Hippocampal formation (tissue), 2 donors: ENCODE results near the gene ANKRD33.
"Not testable (repeated sequence)": the region's sequence is repeated elsewhere in the genome, so short reads cannot be mapped to it uniquely, and the experiment has no call there.

Source experiments
- DNase-seq, 2 donors: peaks; one replicate each; lab custom pipeline; 2025; lab: John Stamatoyannopoulos, UW

The ANKRD33 gene

DNA sequence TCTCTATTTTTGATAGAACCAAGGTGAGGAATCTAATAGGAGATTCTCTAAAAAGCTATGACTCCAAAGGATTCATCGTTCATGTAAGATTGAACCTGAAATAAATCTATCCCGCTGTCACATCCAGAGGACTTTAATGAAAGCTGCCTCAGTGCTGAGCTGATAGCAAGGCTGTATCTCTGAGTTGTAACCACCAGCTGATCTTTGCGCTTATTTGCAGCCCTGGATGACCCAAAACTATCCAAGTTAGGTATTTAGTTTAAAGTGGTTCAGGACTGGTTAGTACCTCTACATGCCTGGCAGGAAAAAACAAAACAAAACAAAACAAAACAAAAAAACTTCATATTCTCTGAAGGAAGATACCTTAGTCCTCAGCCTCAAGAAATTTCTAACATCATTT lies 8.8 kb upstream of the ANKRD33 start:
- no peak for DNase-seq

DNA sequence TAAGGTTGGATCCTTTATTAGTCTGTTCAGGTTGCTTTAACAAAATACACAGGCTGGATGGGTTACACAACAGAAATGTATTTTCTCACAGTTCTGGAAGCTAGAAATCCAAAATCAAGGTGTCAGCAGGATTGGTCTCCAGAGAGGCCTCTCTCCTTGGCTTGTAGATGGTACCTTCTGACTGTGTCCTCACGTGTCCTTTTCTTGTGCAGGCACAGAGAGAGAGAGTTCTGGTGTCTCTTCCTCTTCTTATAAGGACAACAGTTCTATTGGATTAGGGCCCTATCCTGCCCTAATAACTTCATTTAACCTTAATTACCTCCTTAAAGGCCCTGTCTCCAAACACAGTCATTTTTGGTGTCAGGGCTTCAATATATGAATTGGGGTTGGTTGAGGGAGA lies 4.6 kb upstream of the ANKRD33 start:
- no peak for DNase-seq

DNA sequence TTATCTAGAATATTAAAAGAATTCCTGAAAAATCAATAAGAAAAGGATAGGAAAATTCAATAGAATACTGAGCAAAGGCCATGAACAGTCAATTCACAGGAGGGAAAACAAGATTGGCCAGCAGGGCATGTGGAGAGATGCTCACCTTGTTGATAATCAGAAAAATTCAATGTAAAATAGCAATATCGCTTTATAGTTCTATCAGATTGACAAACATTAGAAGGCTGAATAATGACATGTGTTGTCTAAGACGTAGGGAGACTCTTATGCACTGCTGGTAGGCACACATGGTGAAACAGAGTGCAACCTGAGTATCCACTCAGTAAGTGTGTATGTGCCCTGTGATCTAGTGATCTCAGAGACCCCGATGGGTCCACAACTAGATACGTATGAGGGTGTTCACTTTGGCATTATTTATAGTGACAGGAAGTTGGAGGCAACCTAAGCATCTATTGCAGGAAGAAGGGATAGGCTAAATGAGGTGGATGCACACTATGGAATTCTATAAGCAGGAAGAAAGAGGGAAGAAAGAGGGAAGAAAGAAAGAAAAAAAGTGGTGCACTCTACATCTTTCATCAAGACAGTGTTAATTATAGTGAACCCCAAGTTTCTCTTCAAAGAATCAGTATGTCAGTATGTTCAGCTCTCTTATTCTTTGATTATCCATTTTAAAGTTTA lies 3.8 kb upstream of the ANKRD33 start:
- no peak for DNase-seq

DNA sequence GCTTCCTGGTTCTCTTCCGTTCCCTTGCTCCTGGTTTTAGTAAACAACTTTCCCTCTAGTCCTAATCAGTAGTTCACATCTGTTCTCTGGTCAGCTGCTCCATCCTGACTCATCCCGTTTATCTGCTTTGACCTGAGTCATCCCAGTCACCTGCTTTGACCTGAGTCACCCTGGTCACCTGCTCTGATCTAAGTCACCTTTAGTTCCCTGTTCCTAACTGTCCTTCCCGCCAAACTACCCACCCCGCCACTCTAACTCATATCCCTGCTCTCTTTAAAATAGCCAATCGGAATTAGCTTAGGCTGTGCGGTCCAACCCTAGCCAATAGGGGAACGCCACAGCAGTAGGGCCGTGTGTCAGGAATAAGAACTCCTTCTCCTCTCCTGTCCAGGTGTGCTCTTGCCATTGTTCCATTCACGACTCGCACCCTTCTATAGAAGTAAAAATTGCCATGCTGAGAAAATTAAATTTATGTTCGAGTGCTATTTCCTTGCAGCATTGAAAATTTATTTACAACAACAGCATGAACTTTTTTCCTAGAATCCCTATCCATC lies 3.1 kb upstream of the ANKRD33 start:
- DNase-seq = no peak

DNA sequence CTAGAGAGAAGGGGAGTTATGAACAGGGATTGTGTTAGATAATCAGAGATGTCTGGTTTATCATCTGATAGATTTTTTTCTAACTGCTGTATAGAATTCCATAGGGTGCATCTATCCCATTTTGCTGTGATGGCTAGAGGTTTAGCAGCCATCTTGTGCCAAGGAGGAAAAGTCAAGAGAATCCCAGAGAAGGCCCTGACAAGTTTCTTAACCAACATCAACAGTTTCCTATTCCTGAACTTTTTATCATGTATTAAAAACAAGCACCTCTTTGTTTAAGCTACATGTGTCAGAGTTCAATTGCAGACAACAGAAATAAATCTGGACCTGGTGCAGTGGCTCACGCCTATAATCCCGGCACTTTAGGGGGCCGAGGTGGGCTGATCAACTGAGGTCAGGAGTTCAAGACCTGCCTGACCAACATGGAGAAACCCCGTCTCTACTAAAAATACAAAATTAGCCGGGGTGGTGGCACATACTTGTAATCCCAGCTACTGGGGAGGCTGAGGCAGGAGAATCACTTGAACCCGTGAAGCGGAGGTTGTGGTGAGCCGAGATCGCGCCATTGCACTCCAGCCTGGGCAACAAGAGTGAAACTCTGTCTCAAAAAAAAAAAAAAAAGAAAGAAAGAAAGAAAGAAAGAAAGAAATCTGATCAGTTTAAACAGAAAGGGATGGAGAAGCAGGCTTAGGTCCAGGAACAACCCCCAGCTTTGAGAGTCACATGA lies 2.4 kb upstream of the ANKRD33 start:
- DNase-seq = not testable (repeated sequence)

DNA sequence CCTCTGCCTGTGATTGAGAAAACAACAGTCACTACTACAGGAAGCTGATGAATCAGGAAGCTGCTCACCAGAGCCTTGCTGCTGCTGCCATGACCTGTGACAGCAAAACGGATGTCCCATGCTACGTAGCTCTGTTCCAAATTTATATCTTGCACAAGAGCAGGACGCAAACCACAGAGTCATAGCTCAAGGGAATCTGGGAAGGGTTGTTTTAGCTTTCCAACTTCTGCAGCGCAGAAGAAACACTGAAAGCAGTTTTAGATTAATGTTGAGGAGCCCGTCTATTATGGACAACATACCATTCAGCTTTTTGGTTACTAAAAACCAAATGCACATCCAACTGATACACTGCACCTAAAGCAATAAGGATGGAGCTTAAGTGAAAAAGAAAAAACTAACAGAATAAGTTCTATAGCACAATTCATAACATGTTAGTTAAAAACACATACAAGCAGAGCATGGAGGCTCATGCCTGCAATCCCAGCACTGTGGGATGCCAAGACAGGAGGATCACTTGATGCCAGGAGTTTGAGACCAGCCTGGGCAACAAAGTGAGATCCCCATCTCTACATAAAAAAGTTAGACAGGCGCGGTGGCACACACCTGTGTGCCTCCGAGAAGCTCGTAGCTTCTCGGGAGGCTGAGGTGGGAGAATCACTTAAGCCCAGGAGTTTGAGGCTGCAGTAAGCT lies 1.7 kb upstream of the ANKRD33 start:
- DNase-seq = peak; percentile 30 to 37

DNA sequence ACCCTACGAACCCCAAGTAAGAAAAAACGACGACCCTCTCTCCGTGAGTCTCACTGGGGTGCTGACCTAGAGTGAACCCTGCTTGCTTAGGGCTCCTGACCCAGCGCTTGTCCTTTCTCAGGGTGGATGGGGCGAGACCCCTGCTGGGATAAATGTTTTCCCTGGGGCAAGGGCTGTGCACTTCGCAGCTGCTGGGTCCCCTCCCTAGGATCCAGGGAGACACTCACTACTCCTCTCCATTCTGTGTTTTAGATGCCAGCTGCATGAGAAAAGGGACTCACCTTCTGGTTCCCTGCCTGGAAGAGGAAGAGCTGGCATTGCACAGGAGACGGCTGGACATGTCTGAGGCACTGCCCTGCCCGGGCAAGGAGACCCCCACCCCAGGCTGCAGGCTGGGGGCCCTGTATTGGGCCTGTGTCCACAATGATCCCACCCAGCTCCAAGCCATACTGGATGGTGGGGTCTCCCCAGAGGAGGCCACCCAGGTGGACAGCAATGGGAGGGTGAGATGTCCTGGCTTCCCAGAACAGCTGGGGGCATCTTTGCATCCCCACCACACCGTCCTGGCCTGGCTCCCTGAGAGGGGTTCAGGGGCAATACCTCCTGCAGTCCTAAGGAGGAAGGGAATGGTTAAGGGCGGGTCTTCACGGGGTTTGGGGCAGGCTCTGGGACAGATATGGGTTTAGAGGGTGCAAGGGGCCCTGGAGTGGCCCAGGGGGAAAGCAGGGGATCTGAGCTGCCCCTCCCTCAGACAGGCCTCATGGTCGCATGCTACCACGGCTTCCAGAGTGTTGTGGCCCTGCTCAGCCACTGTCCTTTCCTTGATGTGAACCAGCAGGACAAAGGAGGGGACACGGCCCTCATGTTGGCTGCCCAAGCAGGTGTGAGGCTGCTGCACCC lies 663 bp downstream of the ANKRD33 start:
- no peak for DNase-seq

DNA sequence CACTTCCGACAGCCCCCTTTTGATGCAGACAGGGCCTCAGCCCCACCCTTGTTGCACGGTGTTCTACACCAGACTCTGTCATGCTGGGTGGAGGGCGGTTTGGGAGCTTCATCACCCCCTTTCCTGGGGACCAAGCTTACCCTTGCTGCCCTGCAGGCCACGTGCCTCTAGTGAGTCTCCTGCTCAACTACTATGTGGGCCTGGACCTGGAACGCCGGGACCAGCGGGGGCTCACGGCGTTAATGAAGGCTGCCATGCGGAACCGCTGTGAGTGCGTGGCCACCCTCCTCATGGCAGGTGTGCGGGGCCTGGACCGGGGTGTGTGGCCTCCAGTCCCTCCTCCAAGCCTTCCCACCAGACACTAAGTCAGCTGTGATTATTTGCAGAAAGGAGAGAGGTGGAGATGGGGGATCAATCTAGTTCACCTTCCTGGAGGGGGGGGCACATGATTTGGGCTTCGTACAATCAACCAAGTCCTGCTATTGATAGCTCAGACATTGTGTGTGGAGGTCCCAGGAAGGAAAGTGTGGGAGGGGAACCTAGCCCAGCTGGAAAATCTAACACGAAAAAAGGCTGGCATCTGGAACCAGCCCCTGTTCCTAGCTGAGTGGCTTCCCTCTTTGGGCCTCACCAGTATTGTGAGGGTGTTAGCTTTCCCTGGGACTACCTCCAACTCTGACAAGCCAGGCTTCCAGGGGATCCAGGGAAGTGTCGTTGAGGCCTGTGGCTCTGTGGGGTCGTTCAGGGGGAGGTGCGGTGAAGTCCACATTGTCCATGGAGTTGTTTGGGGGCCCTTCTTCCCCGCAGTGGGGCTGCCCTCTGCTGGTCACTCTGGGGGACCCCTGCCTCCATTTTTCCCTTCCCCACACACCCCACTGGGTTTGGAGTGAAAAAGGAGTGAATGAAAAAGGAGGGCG lies 1.6 kb downstream of the ANKRD33 start:
- no peak for DNase-seq

DNA sequence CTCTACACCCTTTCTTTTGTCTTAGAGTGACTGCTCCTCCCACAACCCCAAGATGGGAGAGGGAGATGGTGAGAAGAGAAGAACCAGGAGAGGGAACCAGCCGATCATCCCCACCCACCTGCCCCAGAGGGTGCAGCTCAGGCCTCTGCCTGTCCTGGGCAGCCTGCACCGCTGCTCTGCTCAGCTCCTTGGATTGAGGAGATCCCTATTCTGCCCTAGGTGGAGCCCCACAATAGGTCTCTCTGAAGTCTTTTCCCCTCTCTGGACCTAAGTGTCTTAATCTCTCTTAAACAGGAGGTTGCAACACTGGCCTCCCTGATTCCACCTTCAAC lies 2.2 kb downstream of the ANKRD33 start:
- no peak for DNase-seq

DNA sequence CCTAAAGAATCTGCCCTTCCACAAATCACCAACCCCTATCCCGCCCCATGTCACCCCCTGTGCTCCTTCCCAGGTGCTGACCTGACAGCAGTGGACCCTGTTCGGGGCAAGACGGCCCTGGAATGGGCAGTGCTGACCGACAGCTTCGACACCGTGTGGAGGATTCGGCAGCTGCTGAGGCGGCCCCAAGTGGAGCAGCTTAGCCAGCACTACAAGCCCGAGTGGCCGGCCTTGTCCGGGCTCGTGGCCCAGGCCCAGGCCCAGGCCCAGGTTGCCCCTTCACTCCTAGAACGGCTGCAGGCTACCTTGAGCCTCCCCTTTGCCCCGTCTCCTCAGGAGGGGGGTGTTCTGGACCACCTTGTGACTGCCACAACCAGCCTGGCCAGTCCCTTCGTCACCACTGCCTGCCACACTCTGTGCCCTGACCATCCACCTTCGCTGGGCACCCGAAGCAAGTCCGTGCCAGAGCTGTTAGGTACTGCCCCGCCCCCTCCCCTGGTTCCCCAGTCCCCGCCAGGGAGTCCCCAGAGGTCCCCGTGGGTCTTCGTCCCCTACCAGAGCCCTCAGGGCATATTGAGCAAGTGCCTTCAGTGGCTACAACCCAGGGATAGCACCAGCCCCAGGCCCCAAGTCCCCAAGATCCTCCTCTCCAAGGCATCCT lies 2.7 kb downstream of the ANKRD33 start:
- DNase-seq = no peak

DNA sequence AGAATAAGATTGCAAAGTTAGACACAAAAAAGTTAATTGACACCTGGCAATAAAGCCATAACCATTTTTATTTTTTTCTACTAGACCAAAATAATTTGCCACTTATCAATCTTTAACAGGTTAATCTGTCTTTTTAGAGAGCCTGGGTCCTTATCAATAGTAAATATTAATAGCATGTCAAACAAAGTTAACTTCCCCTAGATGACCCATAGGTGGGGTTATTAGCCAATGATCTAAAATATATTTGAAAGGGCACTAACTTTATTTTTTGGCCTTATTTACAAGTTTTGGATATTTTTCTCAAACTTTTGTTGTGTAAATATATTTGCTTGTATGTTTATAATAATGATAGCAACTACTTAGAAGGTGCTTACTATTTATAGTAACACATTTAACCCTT lies 3.9 kb downstream of the ANKRD33 start:
- no peak for DNase-seq

DNA sequence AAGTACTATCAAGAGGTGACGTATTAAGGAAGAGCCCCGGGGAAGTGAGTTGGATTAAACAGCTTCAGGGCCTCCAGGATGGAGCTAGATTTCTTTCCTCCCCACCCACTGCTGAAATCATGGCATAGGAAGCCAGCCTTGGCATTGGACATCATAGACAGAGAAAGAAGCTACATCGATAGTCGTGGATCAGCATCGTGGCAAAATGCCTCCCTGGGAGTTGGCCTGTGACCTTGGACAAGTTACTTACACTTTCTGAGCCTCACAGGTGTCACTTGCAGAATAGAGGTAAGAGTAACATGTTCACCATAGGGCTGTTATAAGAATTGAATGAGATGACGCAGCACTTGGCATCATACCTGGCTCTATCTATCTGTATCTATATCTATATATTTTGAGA lies 5.9 kb downstream of the ANKRD33 start:
- no peak for DNase-seq

DNA sequence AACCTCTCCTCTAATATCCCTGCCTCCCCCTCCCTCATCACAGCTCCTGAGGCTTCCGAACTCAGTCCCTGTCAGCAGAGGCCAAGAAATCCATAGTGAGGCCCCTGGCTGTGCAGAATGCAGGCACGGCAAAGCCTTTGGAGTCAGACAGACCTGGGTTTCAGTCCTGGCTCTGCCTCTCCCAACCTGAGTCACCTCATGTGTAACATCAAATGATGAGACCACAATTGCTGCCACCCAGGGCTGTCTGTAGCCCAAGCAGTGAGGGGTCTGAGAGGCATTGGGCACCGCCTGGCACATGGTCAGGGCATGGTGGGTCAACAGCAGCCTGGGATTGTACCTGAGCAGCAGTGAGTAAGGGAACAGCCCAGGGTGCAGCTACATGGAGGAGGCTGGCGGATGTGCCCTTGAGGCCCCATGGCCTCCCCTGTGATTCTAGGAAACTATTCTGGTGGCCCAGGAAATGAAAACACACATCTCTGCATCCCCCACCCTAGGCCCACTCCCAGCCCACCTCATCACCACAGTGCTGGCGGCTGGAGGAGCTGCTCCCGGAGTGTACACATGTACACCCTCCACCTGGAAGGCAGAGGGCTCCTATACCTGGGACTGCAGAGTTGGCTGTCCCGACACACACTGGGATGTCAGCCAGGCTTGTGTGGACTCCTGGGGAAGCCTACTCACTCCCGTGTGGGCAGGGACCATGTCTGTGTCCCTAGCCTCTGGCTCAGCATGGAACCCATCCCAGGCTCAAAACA lies 7.7 kb downstream of the ANKRD33 start:
- DNase-seq = no peak

DNA sequence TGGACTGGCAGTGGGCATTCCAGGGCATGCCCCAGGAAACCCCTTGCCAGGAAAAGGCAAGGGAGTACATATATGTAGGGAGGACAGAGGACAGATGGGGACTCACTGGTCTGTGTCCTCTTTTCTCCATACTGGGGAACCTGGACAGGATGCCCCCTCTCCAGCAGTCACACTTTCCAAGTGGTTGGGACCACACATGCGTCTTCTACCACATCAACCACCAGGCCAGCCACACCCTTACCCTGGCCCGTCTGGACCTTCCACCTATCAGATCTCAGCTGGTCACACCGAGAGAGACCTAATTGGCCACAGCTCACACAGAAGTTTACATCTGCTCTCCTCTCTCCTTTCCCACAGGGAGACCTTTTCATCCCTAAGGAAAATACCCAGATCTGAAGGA lies 8.3 kb downstream of the ANKRD33 start:
- DNase-seq = no peak

DNA sequence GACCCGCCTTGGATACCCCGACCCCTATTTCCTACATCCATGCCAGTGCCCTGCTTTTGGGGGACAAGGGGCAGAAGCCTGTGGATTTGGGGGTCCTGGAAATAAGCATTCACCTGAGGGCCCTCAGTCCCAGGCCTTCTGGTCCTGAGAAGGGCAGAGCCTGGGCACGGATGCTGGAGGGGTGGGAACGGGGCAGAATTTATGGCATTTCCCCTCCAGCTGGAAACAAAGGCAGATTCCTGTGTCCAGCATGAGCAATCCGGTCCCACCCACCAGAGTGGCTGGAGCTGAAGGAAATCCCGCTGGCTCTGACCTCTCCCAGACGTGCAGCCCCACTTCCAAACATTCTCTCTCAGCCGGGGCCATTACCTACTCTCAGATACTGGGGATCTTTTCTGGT lies 9.3 kb downstream of the ANKRD33 start:
- no peak for DNase-seq

DNA sequence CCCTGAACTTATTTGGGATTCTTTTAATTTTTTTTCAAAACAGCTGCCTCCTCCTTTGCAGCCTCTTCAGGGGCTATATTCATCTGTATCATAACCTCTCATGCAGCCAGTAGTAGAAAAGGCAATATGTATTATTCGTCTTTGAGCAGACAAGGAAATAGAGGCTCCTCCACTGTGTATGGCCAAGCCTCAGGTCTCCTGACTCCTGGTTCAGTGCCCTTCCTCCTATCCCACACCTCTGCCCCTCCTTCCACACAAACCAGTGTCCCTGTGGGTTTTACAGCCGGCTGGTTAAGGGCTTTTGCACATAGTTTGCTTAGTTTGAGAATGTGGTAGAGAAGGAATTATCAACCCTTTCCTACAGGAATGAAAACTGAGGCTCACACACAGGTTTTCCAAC lies 10.6 kb downstream of the ANKRD33 start:
- no peak for DNase-seq

DNA sequence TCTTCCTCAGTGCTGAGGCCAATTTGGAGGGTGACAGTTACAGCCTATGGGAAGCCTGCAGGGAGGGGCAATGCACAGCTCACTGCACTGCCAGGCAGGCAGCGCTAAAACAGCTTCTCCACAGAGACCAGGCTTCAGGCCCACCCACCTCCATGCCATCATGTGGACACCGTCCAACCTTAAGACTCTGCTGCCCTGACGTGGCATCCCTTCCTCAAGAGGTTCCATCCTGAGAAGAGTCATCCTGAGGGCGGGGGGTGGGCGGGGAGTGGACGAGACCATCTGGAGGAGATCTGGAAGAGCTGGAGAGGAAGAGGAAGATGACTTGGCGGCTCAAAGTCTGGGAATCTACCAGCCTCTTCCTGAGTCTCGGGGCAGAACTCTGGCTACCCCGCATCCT lies 11.0 kb downstream of the ANKRD33 start:
- DNase-seq = no peak

DNA sequence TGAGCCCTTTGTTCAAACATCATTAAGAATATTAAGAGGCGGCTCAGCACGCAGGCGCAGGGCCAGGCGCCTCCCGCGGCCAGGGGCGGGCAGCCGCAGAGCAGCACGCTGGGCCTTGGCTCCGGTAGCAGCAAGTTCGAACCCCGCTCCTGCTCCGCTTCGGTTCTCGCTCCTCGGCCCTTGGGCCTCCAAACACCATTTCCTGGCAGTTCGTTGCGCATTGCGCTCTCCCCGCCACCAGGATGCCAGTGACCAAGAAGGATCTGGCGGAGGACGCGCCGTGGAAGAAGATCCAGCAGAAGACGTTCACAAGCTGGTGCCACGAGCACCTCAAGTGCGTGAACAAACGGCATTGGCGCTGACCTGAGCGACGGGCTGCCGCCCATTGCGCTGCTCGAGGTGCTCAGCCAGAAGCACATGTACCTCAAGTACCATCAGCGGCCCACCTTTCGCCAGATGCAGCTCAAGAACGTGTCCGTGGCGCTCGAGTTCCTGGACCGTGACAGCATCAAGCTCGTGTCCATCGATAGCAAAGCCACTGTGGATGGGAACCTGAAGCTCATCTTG lies 12.5 kb downstream of the ANKRD33 start:
- DNase-seq = no peak

DNA sequence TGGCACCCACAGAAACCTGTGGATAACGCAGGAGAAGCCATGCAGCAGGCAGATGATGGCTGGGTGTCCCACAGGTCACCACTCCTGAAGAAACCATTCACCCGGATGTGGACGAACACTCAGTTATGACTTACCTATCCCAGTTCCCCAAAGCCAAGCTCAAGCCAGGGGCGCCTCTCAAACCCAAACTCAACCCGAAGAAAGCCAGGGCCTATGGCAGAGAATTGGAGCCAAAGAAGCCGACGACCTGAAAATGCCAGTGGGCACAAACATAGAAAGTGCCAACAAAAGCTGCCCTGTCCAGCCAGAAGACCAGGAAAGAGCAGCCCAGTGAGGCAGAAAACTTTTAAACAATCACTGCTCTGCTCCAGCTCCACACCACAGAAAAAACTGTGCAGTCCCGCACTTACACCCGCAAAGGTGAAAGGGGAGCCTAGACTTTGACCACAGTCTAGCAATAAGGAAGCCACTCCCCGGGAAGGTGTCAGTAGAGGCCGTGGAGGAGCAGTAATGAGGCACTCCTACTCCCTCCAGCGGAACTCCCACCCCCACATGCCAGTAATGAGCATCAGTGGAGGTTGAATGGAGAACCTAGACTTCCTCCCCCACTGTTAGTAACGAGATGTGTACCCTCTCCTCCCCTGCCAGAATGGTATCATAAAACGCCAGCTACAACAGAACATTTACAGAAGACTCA lies 13.4 kb downstream of the ANKRD33 start:
- DNase-seq = no peak
